H1 (cell line): ENCODE data around the gene CWF19L1. TPM values are rescaled to one million over a fixed set of nuclear protein-coding genes. Genes with fewer than 3 reads are reported as not detected.

Experiments used
- FOSL1 ChIP-seq: IDR thresholded peaks from 2 replicates; pipeline ENCODE4 v1.6.1; 2011; ENCODE audit warnings: mild to moderate bottlenecking, low read depth, low read length, moderate library complexity; ENCODE audit not compliant: insufficient read depth
- MAX ChIP-seq: IDR thresholded peaks from 2 replicates; pipeline ENCODE4 v1.6.1; 2012; ENCODE audit warnings: inconsistent platforms
- POU5F1 ChIP-seq: IDR thresholded peaks from 2 replicates; pipeline ENCODE4 v1.6.1; 2011; ENCODE audit warnings: low read depth, mild to moderate bottlenecking, low read length, moderate library complexity
- SAP30 ChIP-seq: fragments of 300-600 bp; sonication (generic); IDR thresholded peaks from 2 replicates; pipeline ENCODE4 v1.7.1; 2012; ENCODE audit warnings: low read length, moderate library complexity, mild to moderate bottlenecking, inconsistent platforms; ENCODE audit not compliant: insufficient read depth, insufficient replicate concordance
- SRF ChIP-seq: IDR thresholded peaks from 2 replicates; pipeline ENCODE4 v1.6.1; 2011; ENCODE audit warnings: mild to moderate bottlenecking, low read depth, low read length, moderate library complexity
- TBP ChIP-seq: IDR thresholded peaks from 2 replicates; pipeline ENCODE4 v1.6.1; 2011; ENCODE audit warnings: low read depth, low read length, improper control_type of control experiment
- USF2 ChIP-seq: IDR thresholded peaks from 2 replicates; pipeline ENCODE4 v1.6.1; 2011; ENCODE audit warnings: low read length, improper control_type of control experiment
- polyA plus RNA-seq, 7 experiments: library from polyadenylated mRNA; depleted of rRNA in 3 of 7; stranded (reverse) in 5 of 7; unstranded in 2 of 7; fragments of >200 nt in 5 of 7; fragments of 200-250 nt in 2 of 7; gene quantifications; 1 replicate in 5 of 7; 2 replicates in 1 of 7; 4 replicates in 1 of 7; pipeline versions ENCODE4 v1.2.1 to v1.2.3, GENCODE V29; 2011 to 2013; ENCODE audit warnings: missing spikeins in 2 of 7, mixed read lengths in 2 of 7
- total RNA-seq: library from RNA; stranded (reverse); fragmentation: NEBNext Ultra II Directional; extraction: Animal tissue kit (Norgen Biotek cat#: 25700); gene quantifications from 2 replicates; pipeline ENCODE4 v1.2.1, GENCODE V29; 2021

CWF19L1 gene
- total and polyA plus RNA-seq, 2 of the 8 experiments (the other 6 are each of a cell fraction or from before 2014, with no cell fraction given) = 11.1 to 29.9 TPM

GRCh38 chr10:100267239-100268104, at the start of gene CWF19L1 (continued):
- TF ChIP-seq USF2 (no peak), FOSL1 (no peak), SAP30 (peak; percentile 96), TBP (peak; percentile 90), SRF (peak; percentile 81), POU5F1 (no peak), MAX (peak; percentile 54; the same call in 1 of the 2 replicates)
